Adrenal gland (tissue), 5 donors: ENCODE data around the gene SCAMP1.

Experiments used
- CTCF ChIP-seq, 6 experiments: fragments of 450-650 bp in 4 of 6; fragments of 200-600 bp in 2 of 6; sonication (generic) in 1 of 6; IDR thresholded peaks; 1 replicate in 5 of 6; 2 replicates in 1 of 6; pipeline versions ENCODE4 v1.5.1 to v1.8.0; 2016 to 2021; ENCODE audit warnings: antibody characterized with exemption in 6 of 6, mild to moderate bottlenecking in 2 of 6, moderate library complexity in 1 of 6
- POLR2A ChIP-seq, 2 donors: fragments of 450-650 bp; IDR thresholded peaks; one replicate each; pipeline ENCODE4 v1.6.1; 2017; ENCODE audit warnings: antibody characterized with exemption in 2 of 2, mild to moderate bottlenecking in 2 of 2, moderate library complexity in 1 of 2
- donor health status: DM: no; HTN: no; CAD: no.

DNA sequence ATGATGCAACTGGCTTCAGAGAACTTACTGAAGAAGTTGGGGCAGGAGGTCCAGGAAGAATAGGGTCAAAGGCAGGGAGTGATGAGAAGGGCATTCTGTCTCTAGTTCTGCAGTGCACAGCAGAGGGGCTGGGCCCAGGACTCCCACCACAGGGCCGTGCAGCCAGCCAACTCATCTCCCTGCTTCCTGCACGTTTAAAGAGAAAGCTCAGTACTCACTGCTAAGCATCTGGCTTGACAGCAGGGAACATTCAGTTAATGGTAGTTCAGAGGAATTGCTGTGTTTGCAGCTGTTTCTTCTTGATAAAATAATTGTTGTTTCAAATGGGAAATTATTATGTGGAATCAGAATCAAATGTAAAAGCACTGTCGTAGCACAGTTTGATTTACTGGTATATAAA lies 25.6 kb upstream of the SCAMP1 start:
- TF ChIP-seq CTCF (IDR thresholded peaks at IDR 0.05) (no peak), POLR2A (IDR thresholded peaks at IDR 0.05) (no peak)
